Measurements from ENCODE around the gene NDUFB10.

Gene NDUFB10

GRCh38 chr16:1971796-1972489 is 12.6 kb downstream of the NDUFB10 start, which contains the start of gene TBL3:
Gene TBL3 (plus strand): TSS chr16:1972053. CDS start chr16:1972165, 112 bp downstream.
- TF ChIP-seq GATA3 (IDR thresholded peaks at IDR 0.05; ENCODE audit: low read depth, low read length) (no peak), GATA2 (IDR thresholded peaks at IDR 0.05; ENCODE audit: low read depth, low read length) (peak; percentile 15; the same call in 1 of the 2 replicates)

- TF ChIP-seq GATA2 (IDR thresholded peaks at IDR 0.05; ENCODE audit: low read depth, low read length) (no peak), GATA3 (IDR thresholded peaks at IDR 0.05; ENCODE audit: low read depth, low read length) (no peak)
These were observed 13.1 kb downstream of the NDUFB10 start for GRCh38 chr16:1972490-1972877.

GRCh38 chr16:1973461-1974156 is 14.3 kb downstream of the NDUFB10 start:
- no peak for TF ChIP-seq GATA2 (IDR thresholded peaks at IDR 0.05; ENCODE audit: low read depth, low read length)
- no peak for TF ChIP-seq GATA3 (IDR thresholded peaks at IDR 0.05; ENCODE audit: low read depth, low read length)

GRCh38 chr16:1974157-1975070 is 15.1 kb downstream of the NDUFB10 start:
- no peak for TF ChIP-seq GATA3 (IDR thresholded peaks at IDR 0.05; ENCODE audit: low read depth, low read length)
- TF ChIP-seq GATA2 (IDR thresholded peaks at IDR 0.05; ENCODE audit: low read depth, low read length) = no peak

- TF ChIP-seq GATA3 (IDR thresholded peaks at IDR 0.05; ENCODE audit: low read depth, low read length) = no peak
- TF ChIP-seq GATA2 (IDR thresholded peaks at IDR 0.05; ENCODE audit: low read depth, low read length) = no peak
These were observed 16.3 kb downstream of the NDUFB10 start for GRCh38 chr16:1975432-1976215.

- TF ChIP-seq GATA3 (IDR thresholded peaks at IDR 0.05; ENCODE audit: low read depth, low read length) (no peak), GATA2 (IDR thresholded peaks at IDR 0.05; ENCODE audit: low read depth, low read length) (no peak)
These were observed 16.8 kb downstream of the NDUFB10 start for GRCh38 chr16:1976216-1976520.

- TF ChIP-seq GATA3 (IDR thresholded peaks at IDR 0.05; ENCODE audit: low read depth, low read length) (no peak), GATA2 (IDR thresholded peaks at IDR 0.05; ENCODE audit: low read depth, low read length) (no peak)
These were observed 17.9 kb downstream of the NDUFB10 start for GRCh38 chr16:1976951-1977874.

GRCh38 chr16:1977875-1978268 is 18.5 kb downstream of the NDUFB10 start:
- TF ChIP-seq GATA3 (IDR thresholded peaks at IDR 0.05; ENCODE audit: low read depth, low read length) (no peak), GATA2 (IDR thresholded peaks at IDR 0.05; ENCODE audit: low read depth, low read length) (no peak)

GRCh38 chr16:1978476-1979120 is 19.3 kb downstream of the NDUFB10 start:
- TF ChIP-seq GATA3 (IDR thresholded peaks at IDR 0.05; ENCODE audit: low read depth, low read length) (no peak), GATA2 (IDR thresholded peaks at IDR 0.05; ENCODE audit: low read depth, low read length) (no peak)

- TF ChIP-seq GATA2 (IDR thresholded peaks at IDR 0.05; ENCODE audit: low read depth, low read length) (no peak), GATA3 (IDR thresholded peaks at IDR 0.05; ENCODE audit: low read depth, low read length) (no peak)
These were observed 20.1 kb downstream of the NDUFB10 start for GRCh38 chr16:1979271-1980029.

GRCh38 chr16:1980030-1980769 is 20.9 kb downstream of the NDUFB10 start:
- no peak for TF ChIP-seq GATA2 (IDR thresholded peaks at IDR 0.05; ENCODE audit: low read depth, low read length)
- no peak for TF ChIP-seq GATA3 (IDR thresholded peaks at IDR 0.05; ENCODE audit: low read depth, low read length)
